Adipose tissue (tissue), 3 donors: ENCODE data around the gene PLEKHG2. TPM values are rescaled to one million over a fixed set of nuclear protein-coding genes. Genes with fewer than 3 reads are reported as not detected.
"Not testable (repeated sequence)": the region's sequence is repeated elsewhere in the genome, so short reads cannot be mapped to it uniquely, and the experiment has no call there.

Experiments used
- H3K27ac ChIP-seq: one replicate; pipeline ENCODE4 v1.5.1; 2013; ENCODE audit warnings: low read depth, low read length
- WGBS, 3 donors: extraction: QIAGEN DNeasy Blood & Tissue Kit; methylation state at CpG; one replicate each; pipeline ENCODE4 v1.1.7; 2013; 5-methylcytosine and 5-hydroxymethylcytosine counted together
- polyA plus RNA-seq, 3 donors: library from polyadenylated mRNA; stranded (reverse); fragments of 200-250 nt; gene quantifications; one replicate each; pipeline ENCODE4 v1.2.3, GENCODE V29; 2013
- donor health status: healthy with polysubstance abuse.
- donor health status: Bipolar disorder and iron deficiency.
- donor health status: healthy.

Gene PLEKHG2
- polyA plus RNA-seq, 3 donors, result 3.0 to 38.8 (median 27.2) TPM

- H3K27ac ChIP-seq, result no peak overlapping the region
- 52 to 68% (median 55%) methylated on average over 25 of the region's 25 CpGs for WGBS, 3 donors
These were observed 18.5 kb downstream of the PLEKHG2 start for GRCh38 chr19:39430675-39431593.

- H3K27ac ChIP-seq, result no peak overlapping the region
- WGBS, 3 donors, result 86 to 97% (median 96%) methylated on average over 8 of the region's 8 CpGs
These were observed 20.2 kb downstream of the PLEKHG2 start for GRCh38 chr19:39432677-39433025.

GRCh38 chr19:39433480-39434079, 21.1 kb downstream of the PLEKHG2 start:
- 94 to 96% (median 95%) methylated on average over 8 of the region's 8 CpGs for WGBS, 3 donors
- no peak overlapping the region for H3K27ac ChIP-seq

GRCh38 chr19:39434123-39435076, 21.9 kb downstream of the PLEKHG2 start:
- 48 to 58% (median 49%) methylated on average over 10 of the region's 10 CpGs for WGBS, 3 donors
- H3K27ac ChIP-seq, result no peak overlapping the region

- H3K27ac ChIP-seq, result peak within 1 kb of the TSS; percentile 69
- 0 to 1% (median 0%) methylated on average over 56 to 61 of the region's 61 CpGs for WGBS, 3 donors
These were observed 23.3 kb downstream of the PLEKHG2 start, which contains the start of gene RPS16 for GRCh38 chr19:39435499-39436349. TSS of gene RPS16 (minus strand) at chr19:39435949. CDS start at chr19:39435895, 54 bp downstream.

GRCh38 chr19:39436350-39436716, 23.9 kb downstream of the PLEKHG2 start:
- H3K27ac ChIP-seq, result no peak overlapping the region
- WGBS, 3 donors, result 0 to 4% (median 3%) methylated on average over 2 of the region's 2 CpGs

- WGBS, 3 donors, result 76 to 86% (median 86%) methylated on average over 9 of the region's 9 CpGs
- no peak overlapping the region for H3K27ac ChIP-seq
These were observed 25.9 kb downstream of the PLEKHG2 start for GRCh38 chr19:39438270-39438934.

- 3 to 5% (median 4%) methylated on average over 17 of the region's 17 CpGs for WGBS, 3 donors
These were observed 32.2 kb downstream of the PLEKHG2 start for GRCh38 chr19:39444598-39445195.

GRCh38 chr19:39445196-39446111, 33.0 kb downstream of the PLEKHG2 start, which contains the start of gene SUPT5H:
TSS of gene SUPT5H (plus strand) at chr19:39445582. CDS start at chr19:39445891, 309 bp downstream.
- H3K27ac ChIP-seq, result peak within 1 kb of the TSS; percentile 45
- 0 to 1% (median 1%) methylated on average over 68 of the region's 68 CpGs for WGBS, 3 donors

More at GRCh38 chr19:39444598-39445195, 32.2 kb downstream of the PLEKHG2 start:
- peak overlapping the region; percentile 45 for H3K27ac ChIP-seq

GRCh38 chr19:39446365-39447084, 34.1 kb downstream of the PLEKHG2 start:
- H3K27ac ChIP-seq, result no peak overlapping the region
- 75 to 88% (median 86%) methylated on average over 16 of the region's 16 CpGs for WGBS, 3 donors

GRCh38 chr19:39448271-39448670, 35.8 kb downstream of the PLEKHG2 start:
- WGBS, 3 donors, result 49 to 83% (median 56%) methylated on average over 3 of the region's 3 CpGs
- no peak overlapping the region for H3K27ac ChIP-seq

GRCh38 chr19:39449116-39449797, 36.8 kb downstream of the PLEKHG2 start:
- 73 to 85% (median 77%) methylated on average over 8 of the region's 8 CpGs for WGBS, 3 donors

GRCh38 chr19:39451257-39451656, 38.8 kb downstream of the PLEKHG2 start:
- not testable (repeated sequence) for H3K27ac ChIP-seq
- 93 to 99% (median 95%) methylated on average over 8 of the region's 8 CpGs for WGBS, 3 donors

More at GRCh38 chr19:39449116-39449797, 36.8 kb downstream of the PLEKHG2 start:
- H3K27ac ChIP-seq, result no peak overlapping the region

- WGBS, 3 donors, result 76 to 97% (median 89%) methylated on average over 3 of the region's 3 CpGs
- H3K27ac ChIP-seq, result no peak overlapping the region
These were observed 50.9 kb downstream of the PLEKHG2 start for GRCh38 chr19:39463403-39463802.
